Measurements from ENCODE around the gene FAM3D. TPM values are rescaled to one million over a fixed set of nuclear protein-coding genes. Genes with fewer than 3 reads are reported as not detected.
A peak's percentile ranks its signal among the peaks of the same experiment; 100 is the strongest.
"Not testable (repeated sequence)": the region's sequence is repeated elsewhere in the genome, so short reads cannot be mapped to it uniquely, and the experiment has no call there.

FAM3D gene
- total RNA-seq, result not detected
- long read RNA-seq, result 0 reads

- ATAC-seq (peak; percentile 57), DNase-seq (ENCODE audit: missing footprints) (no peak)
- intact Hi-C loops (cut with DNase I), result no loop called here
These were observed at the start of gene FAM3D for GRCh38 chr3:58666683-58667082. Gene FAM3D, minus strand, starts transcription at chr3:58666774. Its CDS starts 11,211 bp downstream, at chr3:58655563.

- ATAC-seq, result no peak
- intact Hi-C loops (cut with DNase I), result no loop called here
These were observed 47.3 kb upstream of the FAM3D start for GRCh38 chr3:58713715-58714401.

GRCh38 chr3:58711871-58712270 is 45.3 kb upstream of the FAM3D start:
- ATAC-seq (no peak), DNase-seq (ENCODE audit: missing footprints) (no peak)
- intact Hi-C loops (cut with DNase I), result no loop called here

More at GRCh38 chr3:58713715-58714401, 47.3 kb upstream of the FAM3D start:
- DNase-seq (ENCODE audit: missing footprints), result no peak

- DNase-seq (ENCODE audit: missing footprints); intact Hi-C loops (cut with DNase I); ATAC-seq: not testable (repeated sequence)
These were observed 42.4 kb upstream of the FAM3D start for GRCh38 chr3:58708983-58709382.

GRCh38 chr3:58708116-58708791 is 41.7 kb upstream of the FAM3D start:
- intact Hi-C loops (cut with DNase I), result no loop called here
- ATAC-seq (no peak), DNase-seq (ENCODE audit: missing footprints) (no peak)

- DNase-seq (ENCODE audit: missing footprints), result no peak
- intact Hi-C loops (cut with DNase I), result no loop called here
- ATAC-seq, result no peak
These were observed 40.9 kb upstream of the FAM3D start for GRCh38 chr3:58707390-58707930.

- intact Hi-C loops (cut with DNase I), result no loop called here
- ATAC-seq (no peak), DNase-seq (ENCODE audit: missing footprints) (no peak)
These were observed 40.0 kb upstream of the FAM3D start for GRCh38 chr3:58706395-58707167.

GRCh38 chr3:58704745-58705144 is 38.2 kb upstream of the FAM3D start:
- intact Hi-C loops (cut with DNase I), result no loop called here
- no peak for DNase-seq (ENCODE audit: missing footprints)
- ATAC-seq, result no peak

GRCh38 chr3:58704304-58704703 is 37.7 kb upstream of the FAM3D start:
- DNase-seq (ENCODE audit: missing footprints); intact Hi-C loops (cut with DNase I); ATAC-seq: not testable (repeated sequence)

- intact Hi-C loops (cut with DNase I), result no loop called here
- DNase-seq (ENCODE audit: missing footprints), result no peak
- ATAC-seq, result no peak
These were observed 31.7 kb upstream of the FAM3D start for GRCh38 chr3:58698246-58698645.

- intact Hi-C loops (cut with DNase I), result no loop called here
- DNase-seq (ENCODE audit: missing footprints) (no peak), ATAC-seq (no peak)
These were observed 31.0 kb upstream of the FAM3D start for GRCh38 chr3:58697561-58697960.

GRCh38 chr3:58696813-58697212 is 30.2 kb upstream of the FAM3D start:
- intact Hi-C loops (cut with DNase I); ATAC-seq; DNase-seq (ENCODE audit: missing footprints): not testable (repeated sequence)

- DNase-seq (ENCODE audit: missing footprints), result no peak
- intact Hi-C loops (cut with DNase I), result no loop called here
- ATAC-seq, result no peak
These were observed 29.5 kb upstream of the FAM3D start for GRCh38 chr3:58696093-58696492.

GRCh38 chr3:58695284-58695683 is 28.7 kb upstream of the FAM3D start:
- intact Hi-C loops (cut with DNase I); DNase-seq (ENCODE audit: missing footprints); ATAC-seq: not testable (repeated sequence)

- ATAC-seq, result no peak
These were observed 27.6 kb upstream of the FAM3D start for GRCh38 chr3:58693940-58694850.

GRCh38 chr3:58692484-58692883 is 25.9 kb upstream of the FAM3D start:
- no peak for DNase-seq (ENCODE audit: missing footprints)
- intact Hi-C loops (cut with DNase I), result no loop called here

More at GRCh38 chr3:58693940-58694850, 27.6 kb upstream of the FAM3D start:
- intact Hi-C loops (cut with DNase I), result no loop called here
- no peak for DNase-seq (ENCODE audit: missing footprints)

GRCh38 chr3:58691997-58692396 is 25.4 kb upstream of the FAM3D start:
- intact Hi-C loops (cut with DNase I), result no loop called here
- DNase-seq (ENCODE audit: missing footprints) (no peak), ATAC-seq (no peak)

More at GRCh38 chr3:58692484-58692883, 25.9 kb upstream of the FAM3D start:
- no peak for ATAC-seq

- intact Hi-C loops (cut with DNase I), result no loop called here
- no peak for ATAC-seq
These were observed 23.9 kb upstream of the FAM3D start for GRCh38 chr3:58690490-58690889.

More at GRCh38 chr3:58690490-58690889, 23.9 kb upstream of the FAM3D start:
- no peak for DNase-seq (ENCODE audit: missing footprints)

Measured in Right ventricle myocardium inferior (tissue), 1 donor.